ENCODE measurements around the gene RBMY1B. TPM values are rescaled to one million over a fixed set of nuclear protein-coding genes. Genes with fewer than 3 reads are reported as not detected.

Gene RBMY1B
- not detected in 2 replicates for total RNA-seq

GRCh38 chrY:21511038-21511437 is at the start of gene RBMY1B:
Gene RBMY1B, plus strand, starts transcription at chrY:21511338. Its CDS starts 2,013 bp downstream, at chrY:21513351.

GRCh38 chrY:21534579-21534978 is 23.4 kb downstream of the RBMY1B start, which contains the start of gene RBMY1A1:
Gene RBMY1A1, plus strand, starts transcription at chrY:21534879. Its CDS starts 2,013 bp downstream, at chrY:21536892.

Other genes starting within 250 kb of the RBMY1B start
- not detected in 2 replicates for gene RBMY1A1, start 23.5 kb downstream of the RBMY1B start, total RNA-seq